Neural cell (in vitro differentiated cells): Measurements from ENCODE around the gene ALDH1A1. TPM values are rescaled to one million over a fixed set of nuclear protein-coding genes. Genes with fewer than 3 reads are reported as not detected.

Experiments
- H2AFZ ChIP-seq: fragments of 200-600, 300-800 bp; sonication (generic), shearing (Covaris generic); 2 replicates; pipeline ENCODE4 v1.6.0; 2014; ENCODE audit warnings: low read depth, mild to moderate bottlenecking, antibody characterized with exemption, low read length, moderate library complexity
- H3F3A ChIP-seq: fragments of 200-600 bp; shearing (Covaris generic); 2 replicates; pipeline ENCODE4 v1.6.1; 2016; ENCODE audit warnings: mild to moderate bottlenecking, moderate library complexity, mixed read lengths, antibody characterized with exemption, low read length; ENCODE audit not compliant: insufficient read depth, poor library complexity, severe bottlenecking
- H3K27ac ChIP-seq: fragments of 200-600, 300-800 bp; sonication (generic), shearing (Covaris generic); 2 replicates; pipeline ENCODE4 v1.5.1; 2014; ENCODE audit warnings: mild to moderate bottlenecking, low read length, moderate library complexity
- H3K27me3 ChIP-seq: fragments of 300-800, 200-600 bp; sonication (generic), shearing (Covaris generic); 2 replicates; pipeline ENCODE4 v1.6.0; 2014; ENCODE audit warnings: mild to moderate bottlenecking, low read depth, low read length, moderate library complexity; ENCODE audit not compliant: insufficient read depth
- H3K36me3 ChIP-seq: fragments of 300-800, 200-600 bp; sonication (generic), shearing (Covaris generic); 2 replicates; pipeline ENCODE4 v1.5.1; 2014; ENCODE audit warnings: mild to moderate bottlenecking, antibody characterized with exemption, low read length, moderate library complexity; ENCODE audit not compliant: insufficient read depth
- H3K4me2 ChIP-seq: fragments of 300-800, 200-600 bp; sonication (generic), shearing (Covaris generic); 2 replicates; pipeline ENCODE4 v1.6.0; 2014; ENCODE audit warnings: mild to moderate bottlenecking, low read length
- H3K4me3 ChIP-seq: fragments of 300-800, 200-600 bp; sonication (generic), shearing (Covaris generic); 2 replicates; pipeline ENCODE4 v1.5.1; 2014; ENCODE audit warnings: mild to moderate bottlenecking, low read length, moderate library complexity
- H3K79me2 ChIP-seq: fragments of 200-600 bp; shearing (Covaris generic); replicated peaks from 2 replicates; pipeline ENCODE4 v1.6.0; 2014; ENCODE audit warnings: mild to moderate bottlenecking, low read length, moderate library complexity; ENCODE audit not compliant: insufficient read depth
- H3K9ac ChIP-seq: fragments of 300-800, 200-600 bp; sonication (generic), shearing (Covaris generic); 2 replicates; pipeline ENCODE4 v1.6.1; 2016; ENCODE audit warnings: mild to moderate bottlenecking, low read length, mixed read lengths
- H3K9me2 ChIP-seq: fragments of 200-600 bp; shearing (Covaris generic); 2 replicates; pipeline ENCODE4 v1.6.1; 2016; ENCODE audit warnings: mild to moderate bottlenecking, low read length, mixed read lengths; ENCODE audit not compliant: insufficient read depth
- H3K9me3 ChIP-seq: fragments of 200-600, 300-800 bp; sonication (generic), shearing (Covaris generic); 2 replicates; pipeline ENCODE4 v1.6.1; 2016; ENCODE audit warnings: mild to moderate bottlenecking, mixed run types, low read length, moderate library complexity, mixed read lengths
- H4K20me1 ChIP-seq: fragments of 200-600 bp; shearing (Covaris generic); 2 replicates; pipeline ENCODE4 v1.6.1; 2016; ENCODE audit warnings: mild to moderate bottlenecking, mixed run types; ENCODE audit not compliant: insufficient read depth
- CTCF ChIP-seq: fragments of 450-650 bp; IDR thresholded peaks from 2 replicates; pipeline ENCODE4 v1.5.1; 2014; ENCODE audit warnings: antibody characterized with exemption, mild to moderate bottlenecking, moderate library complexity; ENCODE audit not compliant: poor library complexity, severe bottlenecking
- EP300 ChIP-seq: fragments of 450-650 bp; conservative IDR thresholded peaks from 2 replicates; pipeline ENCODE4 v1.6.1; 2014; ENCODE audit warnings: antibody characterized with exemption, mild to moderate bottlenecking, moderate library complexity; ENCODE audit not compliant: poor library complexity, severe bottlenecking
- EZH2 ChIP-seq: fragments of 200-600, 300-800 bp; shearing (Covaris generic), sonication (generic); IDR thresholded peaks from 2 replicates; pipeline ENCODE4 v1.6.1; 2014; ENCODE audit warnings: antibody characterized with exemption, low read length, borderline replicate concordance, mild to moderate bottlenecking; ENCODE audit not compliant: insufficient read depth, poor library complexity, severe bottlenecking
- MXI1 ChIP-seq: fragments of 450-650 bp; conservative IDR thresholded peaks from 2 replicates; pipeline ENCODE4 v1.6.1; 2014; ENCODE audit warnings: antibody characterized with exemption, mild to moderate bottlenecking; ENCODE audit not compliant: poor library complexity, severe bottlenecking
- POLR2AphosphoS5 ChIP-seq: IDR thresholded peaks from 2 replicates; pipeline ENCODE4 v1.6.1; 2012
- RAD21 ChIP-seq: fragments of 450-650 bp; conservative IDR thresholded peaks from 2 replicates; pipeline ENCODE4 v1.6.1; 2014; ENCODE audit warnings: antibody characterized with exemption, mild to moderate bottlenecking, moderate library complexity
- REST ChIP-seq: IDR thresholded peaks from 2 replicates; pipeline ENCODE4 v1.6.1; 2012; ENCODE audit warnings: borderline replicate concordance
- SMC3 ChIP-seq: fragments of 450-650 bp; conservative IDR thresholded peaks from 2 replicates; pipeline ENCODE4 v1.6.1; 2014; ENCODE audit warnings: antibody characterized with exemption, mild to moderate bottlenecking, moderate library complexity; ENCODE audit not compliant: poor library complexity
- TAF1 ChIP-seq: IDR thresholded peaks from 2 replicates; pipeline ENCODE4 v1.6.1; 2012; ENCODE audit warnings: low read depth
- polyA plus RNA-seq: library from polyadenylated mRNA; depleted of rRNA; stranded (reverse); fragments of >200 nt; gene quantifications from 2 replicates; pipeline ENCODE4 v1.2.3, GENCODE V29; 2014

Gene ALDH1A1
- polyA plus RNA-seq, 1 donor from 2014 or later: not detected

- H2AFZ ChIP-seq: no peak overlapping the region
- H3K9ac ChIP-seq: no peak overlapping the region
- H3K9me3 ChIP-seq: no peaks in the 10 kb centered on the region
- no peaks in the 10 kb centered on the region for H3K36me3 ChIP-seq
- H3K4me2 ChIP-seq: no peak overlapping the region
- H3F3A ChIP-seq: no peaks in the 10 kb centered on the region
- H3K27ac ChIP-seq: no peak overlapping the region
- no peaks in the 10 kb centered on the region for H3K9me2 ChIP-seq
- H3K79me2 ChIP-seq: no peaks in the 10 kb centered on the region
- H3K4me3 ChIP-seq: no peak overlapping the region
- no peaks in the 10 kb centered on the region for H3K27me3 ChIP-seq
- TF ChIP-seq CTCF (no peak), MXI1 (no peak)
- H4K20me1 ChIP-seq: no peaks in the 10 kb centered on the region
Measured at GRCh38 chr9:72960446-72960845, 7.6 kb upstream of the ALDH1A1 start.

GRCh38 chr9:72958485-72959281, 5.8 kb upstream of the ALDH1A1 start:
- no peaks in the 10 kb centered on the region for H3K9me2 ChIP-seq
- H3K79me2 ChIP-seq: no peaks in the 10 kb centered on the region
- H3K36me3 ChIP-seq: no peaks in the 10 kb centered on the region
- TF ChIP-seq CTCF (no peak), POLR2AphosphoS5 (no peak), EZH2 (no peak), EP300 (no peak), MXI1 (no peak), TAF1 (no peak), RAD21 (no peak), REST (no peak), SMC3 (no peak)
- no peaks in the 10 kb centered on the region for H4K20me1 ChIP-seq
- H3K9ac ChIP-seq: no peak overlapping the region
- H3K9me3 ChIP-seq: no peaks in the 10 kb centered on the region
- H2AFZ ChIP-seq: no peak overlapping the region
- no peak overlapping the region for H3K4me3 ChIP-seq
- H3K4me2 ChIP-seq: no peak overlapping the region
- H3K27me3 ChIP-seq: no peaks in the 10 kb centered on the region
- no peak overlapping the region for H3K27ac ChIP-seq
- no peaks in the 10 kb centered on the region for H3F3A ChIP-seq
